Measurements from ENCODE around the gene EXOC6B.

- TF ChIP-seq POLR2AphosphoS5 (IDR thresholded peaks at IDR 0.05; ENCODE audit: borderline replicate concordance, low read depth, low read length) (no peak), EZH2 (IDR thresholded peaks at IDR 0.05) (no peak), FOXP2 (optimal IDR thresholded peaks at IDR 0.05; ENCODE audit: control extremely low read depth, extremely low read length, insufficient read depth) (no peak)
These were observed 144.5 kb downstream of the EXOC6B start for GRCh38 chr2:72681016-72681995.

All from SK-N-MC (cell line).